HCEC 1CT (cell line): ENCODE measurements around the gene CARD10.
"Not testable (repeated sequence)": the region's sequence is repeated elsewhere in the genome, so short reads cannot be mapped to it uniquely, and the experiment has no call there.

Experiments used
- DNase-seq: peaks from one replicate; pipeline ENCODE4 v3.0.0-alpha.2; 2017

CARD10 gene

GRCh38 chr22:37484480-37485394 is 34.5 kb downstream of the CARD10 start:
- no peak for DNase-seq

GRCh38 chr22:37483050-37483449 is 36.2 kb downstream of the CARD10 start:
- DNase-seq, result no peak

GRCh38 chr22:37482244-37482643 is 37.0 kb downstream of the CARD10 start:
- DNase-seq, result no peak

GRCh38 chr22:37481347-37481907 is 37.8 kb downstream of the CARD10 start:
- no peak for DNase-seq

GRCh38 chr22:37480387-37481346 is 38.5 kb downstream of the CARD10 start:
- DNase-seq, result no peak

GRCh38 chr22:37479196-37479595 is 40.0 kb downstream of the CARD10 start:
- no peak for DNase-seq

GRCh38 chr22:37476389-37477329 is 42.6 kb downstream of the CARD10 start:
- DNase-seq, result no peak

GRCh38 chr22:37474447-37475090 is 44.6 kb downstream of the CARD10 start:
- no peak for DNase-seq

- DNase-seq, result no peak
These were observed 45.7 kb downstream of the CARD10 start for GRCh38 chr22:37473437-37473946.

GRCh38 chr22:37472418-37473006 is 46.7 kb downstream of the CARD10 start:
- peak; percentile 23 for DNase-seq

GRCh38 chr22:37471727-37472417 is 47.3 kb downstream of the CARD10 start:
- no peak for DNase-seq

GRCh38 chr22:37470087-37470445 is 49.1 kb downstream of the CARD10 start:
- DNase-seq, result no peak

GRCh38 chr22:37469416-37470086 is 49.7 kb downstream of the CARD10 start:
- DNase-seq, result no peak

- not testable (repeated sequence) for DNase-seq
These were observed 51.0 kb downstream of the CARD10 start for GRCh38 chr22:37468201-37468695.

- DNase-seq, result no peak
These were observed 51.7 kb downstream of the CARD10 start for GRCh38 chr22:37467391-37467955.

- peak; percentile 46 for DNase-seq
These were observed 55.0 kb downstream of the CARD10 start for GRCh38 chr22:37464181-37464580.

GRCh38 chr22:37462983-37463382 is 56.2 kb downstream of the CARD10 start:
- DNase-seq, result no peak

- no peak for DNase-seq
These were observed 56.8 kb downstream of the CARD10 start for GRCh38 chr22:37462436-37462835.

- no peak for DNase-seq
These were observed 57.3 kb downstream of the CARD10 start for GRCh38 chr22:37461961-37462360.
